Glutamatergic neuron (in vitro differentiated cells): ENCODE measurements around the gene CYP27B1. TPM values are rescaled to one million over a fixed set of nuclear protein-coding genes. Genes with fewer than 3 reads are reported as not detected.

Source experiments
- DNase-seq: peaks from one replicate; pipeline ENCODE4 v3.0.0; 2022
- H3K27ac Mint-ChIP-seq: one replicate; pipeline ENCODE4 v1.8.0; 2020; ENCODE audit warnings: mild to moderate bottlenecking, mixed read lengths, inconsistent platforms; ENCODE audit not compliant: unreplicated experiment
- H3K27me3 Mint-ChIP-seq: one replicate; pipeline ENCODE4 v1.8.0; 2020; ENCODE audit warnings: mild to moderate bottlenecking, moderate library complexity, mixed read lengths, inconsistent platforms; ENCODE audit not compliant: unreplicated experiment
- H3K36me3 Mint-ChIP-seq: one replicate; pipeline ENCODE4 v1.8.0; 2020; ENCODE audit warnings: mild to moderate bottlenecking, mixed read lengths, inconsistent platforms; ENCODE audit not compliant: unreplicated experiment
- H3K4me1 Mint-ChIP-seq: one replicate; pipeline ENCODE4 v1.8.0; 2020; ENCODE audit warnings: mild to moderate bottlenecking, low read depth, mixed read lengths, inconsistent platforms; ENCODE audit not compliant: unreplicated experiment
- H3K4me3 Mint-ChIP-seq: one replicate; pipeline ENCODE4 v1.8.0; 2020; ENCODE audit warnings: mild to moderate bottlenecking, mixed read lengths, inconsistent platforms; ENCODE audit not compliant: unreplicated experiment
- H3K9me3 Mint-ChIP-seq: one replicate; pipeline ENCODE4 v1.8.0; 2020; ENCODE audit warnings: mild to moderate bottlenecking, moderate library complexity, mixed read lengths, inconsistent platforms; ENCODE audit not compliant: unreplicated experiment
- CTCF ChIP-seq: fragments of 200-600 bp; sonication (generic); IDR thresholded peaks from one replicate; pipeline ENCODE4 v1.5.0; 2021; ENCODE audit not compliant: partially characterized antibody, unreplicated experiment
- long read RNA-seq: library from polyadenylated mRNA; unstranded; transcript quantifications from one replicate; pipeline ENCODE4 v2.0.0, GENCODE V29; 2020; ENCODE audit not compliant: unreplicated experiment
- total RNA-seq: library from RNA; stranded (reverse); fragmentation: NEBNext Ultra II Directional; extraction: Animal tissue kit (Norgen Biotek cat#: 25700); gene quantifications from one replicate; pipeline ENCODE4 v1.2.1, GENCODE V29; 2021; ENCODE audit not compliant: unreplicated experiment

CYP27B1 gene
- total RNA-seq: 1.7 TPM
- long read RNA-seq: 0 reads

- TF ChIP-seq CTCF: no peak
- Mint-ChIP-seq H3K4me1 (peaks cover 8% of the 10 kb centered on the region), H3K27ac (no peak within 1 kb of the TSS), H3K27me3 (peaks cover 21% of the 10 kb centered on the region), H3K4me3 (peak within 1 kb of the TSS; percentile 59), H3K9me3 (peaks cover 8% of the 10 kb centered on the region), H3K36me3 (peaks cover 6% of the 10 kb centered on the region)
- DNase-seq: no peak
Measured at GRCh38 chr12:57766464-57767304, at the start of gene CYP27B1. Gene CYP27B1, minus strand, starts transcription at chr12:57767078. Its CDS starts 37 bp downstream, at chr12:57767041.

GRCh38 chr12:57816001-57816854 is 49.4 kb upstream of the CYP27B1 start:
- Mint-ChIP-seq H3K27me3 (peaks cover 12% of the 10 kb centered on the region), H3K36me3 (no peaks in the 10 kb centered on the region), H3K27ac (peak overlapping the region; percentile 88), H3K4me3 (no peak overlapping the region), H3K9me3 (peaks cover 8% of the 10 kb centered on the region), H3K4me1 (peaks cover 25% of the 10 kb centered on the region)
- DNase-seq: no peak
- TF ChIP-seq CTCF: no peak

- peaks cover 8% of the 10 kb centered on the region for H3K9me3 Mint-ChIP-seq
- no peak for TF ChIP-seq CTCF
- peaks cover 25% of the 10 kb centered on the region for H3K4me1 Mint-ChIP-seq
- no peak overlapping the region for H3K4me3 Mint-ChIP-seq
- no peaks in the 10 kb centered on the region for H3K36me3 Mint-ChIP-seq
- peak overlapping the region; percentile 88 for H3K27ac Mint-ChIP-seq
- H3K27me3 Mint-ChIP-seq: peaks cover 12% of the 10 kb centered on the region
- no peak for DNase-seq
Measured at GRCh38 chr12:57815177-57816000, 48.5 kb upstream of the CYP27B1 start.

GRCh38 chr12:57813971-57814772 is 47.3 kb upstream of the CYP27B1 start:
- H3K36me3 Mint-ChIP-seq: no peaks in the 10 kb centered on the region
- peaks cover 12% of the 10 kb centered on the region for H3K27me3 Mint-ChIP-seq
- H3K9me3 Mint-ChIP-seq: peaks cover 7% of the 10 kb centered on the region
- DNase-seq: no peak
- no peak for TF ChIP-seq CTCF
- H3K27ac Mint-ChIP-seq: no peak overlapping the region
- H3K4me1 Mint-ChIP-seq: peaks cover 24% of the 10 kb centered on the region
- no peak overlapping the region for H3K4me3 Mint-ChIP-seq
